HCT116 (cell line): ENCODE measurements around the gene CDH23. TPM values are rescaled to one million over a fixed set of nuclear protein-coding genes. Genes with fewer than 3 reads are reported as not detected.

Source experiments
- ATAC-seq: fragments of 200-7000 bp; cut with Tn5 transposase; 2 replicates; pipeline ENCODE4 v1.9.1; 2020; ENCODE audit warnings: mild to moderate bottlenecking, moderate library complexity
- BruUV-seq: library from RNA; stranded (reverse); fragments of 400-500 nt; replicated peaks from 2 replicates; lab custom pipeline; 2021; lab: Mats Ljungman, UMichigan
- CTCF ChIA-PET: fragments of 300-600 bp; sonication (Branson Sonifier 250); formaldehyde crosslinking; loops from one replicate; lab custom pipeline; 2021; ENCODE audit warnings: antibody characterized with exemption; lab: Charles Lee
- POLR2A ChIA-PET: fragments of 300-600, 350-600 bp; sonication (Branson Sonifier 250); formaldehyde crosslinking; loops from one replicate; lab custom pipeline; 2021; ENCODE audit warnings: antibody characterized with exemption; lab: Charles Lee
- RAD21 ChIA-PET, 2 experiments: fragments of 300-600 bp; sonication (Branson Sonifier 250); formaldehyde crosslinking; loops; one replicate each; lab custom pipeline; 2023; ENCODE audit warnings: low total read pairs in 2 of 2; ENCODE audit not compliant: uncharacterized antibody in 2 of 2, unreplicated experiment in 2 of 2, low non-redundant PET in 1 of 2; lab: Charles Lee
- DNase-seq: peaks from one replicate; pipeline ENCODE4 v3.0.0-alpha.2; 2010; ENCODE audit warnings: low read depth, low spot score
- H2AFZ ChIP-seq: fragments of 200-600 bp; shearing (Covaris generic), sonication (generic); 2 replicates; pipeline ENCODE4 v1.6.1; 2017; ENCODE audit warnings: low read depth, mixed run types, mixed read lengths, antibody characterized with exemption, low read length; ENCODE audit not compliant: poor library complexity, severe bottlenecking
- H3K27ac ChIP-seq: 2 replicates; pipeline ENCODE4 v1.5.1; 2012; ENCODE audit warnings: low read depth, low read length
- H3K27me3 ChIP-seq: fragments of 200-600 bp; sonication (generic); 2 replicates; pipeline ENCODE4 v1.6.1; 2016; ENCODE audit warnings: mixed run types, low read length, mixed read lengths; ENCODE audit not compliant: insufficient read depth
- H3K36me3 ChIP-seq, 2 experiments: fragments of 200-500 bp in 1 of 2; fragments of 200-600 bp in 1 of 2; sonication (Bioruptor generic) in 1 of 2; sonication (generic) in 1 of 2; 2 replicates each; pipeline versions ENCODE4 v1.5.1 to v1.6.1; 2014 to 2016; ENCODE audit warnings: low read length in 2 of 2, inconsistent platforms in 1 of 2, mixed read lengths in 1 of 2, mixed run types in 1 of 2; ENCODE audit not compliant: insufficient read depth in 2 of 2, control insufficient read depth in 1 of 2
- H3K4me1 ChIP-seq, 2 experiments: fragments of 200-600 bp in 1 of 2; sonication (generic) in 1 of 2; 2 replicates each; pipeline versions ENCODE4 v1.5.1 to v1.6.1; 2012 to 2017; ENCODE audit warnings: low read length in 2 of 2, inconsistent platforms in 1 of 2, mild to moderate bottlenecking in 1 of 2, mixed read lengths in 1 of 2, mixed run types in 1 of 2, moderate library complexity in 1 of 2; ENCODE audit not compliant: insufficient read depth in 2 of 2, control insufficient read depth in 1 of 2
- H3K4me2 ChIP-seq: fragments of 200-600 bp; sonication (generic); 2 replicates; pipeline ENCODE4 v1.6.1; 2017; ENCODE audit warnings: mixed run types, low read length, mixed read lengths
- H3K4me3 ChIP-seq, 2 experiments: fragments of 200-600 bp in 1 of 2; sonication (generic) in 1 of 2; replicated peaks in 1 of 2; 2 replicates each; pipeline ENCODE4 v1.5.1; 2011 to 2016; ENCODE audit warnings: low read length in 2 of 2, control low read depth in 1 of 2, low read depth in 1 of 2, mild to moderate bottlenecking in 1 of 2, mixed read lengths in 1 of 2, mixed run types in 1 of 2
- H3K79me2 ChIP-seq: fragments of 200-600 bp; sonication (generic); 2 replicates; pipeline ENCODE4 v1.6.1; 2017; ENCODE audit warnings: mild to moderate bottlenecking, mixed run types, low read length, moderate library complexity, mixed read lengths; ENCODE audit not compliant: insufficient read depth
- H3K9ac ChIP-seq: fragments of 200-600 bp; sonication (generic); 2 replicates; pipeline ENCODE4 v1.6.1; 2016; ENCODE audit warnings: low read length, mixed read lengths
- H3K9me2 ChIP-seq: fragments of 200-600 bp; sonication (generic), shearing (Covaris generic); 2 replicates; pipeline ENCODE4 v1.6.1; 2017; ENCODE audit warnings: mixed run types, mild to moderate bottlenecking, moderate library complexity; ENCODE audit not compliant: insufficient read depth
- H3K9me3 ChIP-seq, 2 experiments: fragments of 200-500 bp in 1 of 2; fragments of 200-600 bp in 1 of 2; sonication (Bioruptor generic) in 1 of 2; sonication (generic) in 1 of 2; 2 replicates each; pipeline ENCODE4 v1.6.1; 2014 to 2017; ENCODE audit warnings: low read length in 2 of 2, mixed read lengths in 2 of 2, inconsistent platforms in 1 of 2, low read depth in 1 of 2, mild to moderate bottlenecking in 1 of 2, mixed run types in 1 of 2, moderate library complexity in 1 of 2; ENCODE audit not compliant: control insufficient read depth in 1 of 2, insufficient read depth in 1 of 2
- H4K20me1 ChIP-seq: fragments of 200-600 bp; sonication (generic), shearing (Covaris generic); 2 replicates; pipeline ENCODE4 v1.6.1; 2017; ENCODE audit warnings: mixed run types, mild to moderate bottlenecking, moderate library complexity; ENCODE audit not compliant: insufficient read depth
- CTCF ChIP-seq, 3 experiments: fragments of 200-600 bp in 1 of 3; sonication (generic) in 1 of 3; IDR thresholded peaks in 2 of 3; conservative IDR thresholded peaks in 1 of 3; 2 replicates each; pipeline ENCODE4 v1.5.1; 2012 to 2017; ENCODE audit warnings: low read depth in 2 of 3, low read length in 2 of 3, antibody characterized with exemption in 1 of 3, borderline replicate concordance in 1 of 3, control low read depth in 1 of 3, mild to moderate bottlenecking in 1 of 3, mixed read lengths in 1 of 3, mixed run types in 1 of 3, moderate library complexity in 1 of 3; ENCODE audit not compliant: insufficient read depth in 1 of 3
- JUND ChIP-seq: IDR thresholded peaks from 2 replicates; pipeline ENCODE4 v1.6.1; 2012
- POLR2AphosphoS5 ChIP-seq: IDR thresholded peaks from 2 replicates; pipeline ENCODE4 v1.6.1; 2011; ENCODE audit warnings: mild to moderate bottlenecking, low read depth, low read length, moderate library complexity
- SIN3A ChIP-seq: IDR thresholded peaks from 2 replicates; pipeline ENCODE4 v1.6.1; 2012; ENCODE audit warnings: low read depth
- SP1 ChIP-seq: IDR thresholded peaks from 2 replicates; pipeline ENCODE4 v1.6.1; 2012; ENCODE audit warnings: low read depth
- TCF7L2 ChIP-seq: IDR thresholded peaks from 2 replicates; pipeline ENCODE4 v1.7.0; 2011; ENCODE audit warnings: borderline replicate concordance, inconsistent platforms; ENCODE audit not compliant: insufficient read depth, insufficient read length; ENCODE audit errors: extremely low read depth
- YY1 ChIP-seq: IDR thresholded peaks from 2 replicates; pipeline ENCODE4 v1.6.1; 2011; ENCODE audit warnings: low read length, low read depth, moderate library complexity, mild to moderate bottlenecking; ENCODE audit not compliant: insufficient replicate concordance; ENCODE audit errors: extremely low read depth
- ZFX ChIP-seq: fragments of 450-650 bp; IDR thresholded peaks from 2 replicates; pipeline ENCODE4 v1.6.1; 2017
- intact Hi-C: fragments of 100-400 bp; cut with micrococcal nuclease; formaldehyde crosslinking; loops from 2 replicates; pipeline ENCODE4 v1.10.0; 2022
- total RNA-seq: library from RNA; stranded (reverse); gene quantifications from one replicate; pipeline ENCODE4 v1.2.1, GENCODE V29; 2021; ENCODE audit not compliant: unreplicated experiment
- TF ChIP-seq, protein P1 (sequence below): IDR thresholded peaks from 2 replicates; pipeline ENCODE4 v1.6.1; 2012; ENCODE audit warnings: low read depth

The CDH23 gene
- total RNA-seq, 1 experiment from 2014 or later = not detected

- no peak overlapping the region for H3K4me3 ChIP-seq
- RAD21 ChIA-PET = no interaction called here
These were observed 43.9 kb downstream of the CDH23 start for GRCh38 chr10:71440506-71441035.

More at GRCh38 chr10:71440506-71441035, 43.9 kb downstream of the CDH23 start:
- peaks cover 0 to 2% of the 10 kb centered on the region in 2 experiments; a peak in 2 of 4 replicates for H3K4me1 ChIP-seq
- H3K9me2 ChIP-seq = no peaks in the 10 kb centered on the region
- H3K9ac ChIP-seq = no peak overlapping the region
- H2AFZ ChIP-seq = no peak overlapping the region
- no peaks in the 10 kb centered on the region for H3K27me3 ChIP-seq
- H3K27ac ChIP-seq = no peak overlapping the region
- H3K4me2 ChIP-seq = no peak overlapping the region
- ATAC-seq (no peak), DNase-seq (no peak)
- POLR2A ChIA-PET = no interaction called here
- no TSS peak for BruUV-seq
- no peaks in the 10 kb centered on the region for H4K20me1 ChIP-seq
- intact Hi-C loops = no loop called here
- H3K79me2 ChIP-seq = no peaks in the 10 kb centered on the region
- no peak for TF ChIP-seq SP1
- TF ChIP-seq JUND = no peak
- TF ChIP-seq POLR2AphosphoS5 = no peak
- TF ChIP-seq, protein P1, sequence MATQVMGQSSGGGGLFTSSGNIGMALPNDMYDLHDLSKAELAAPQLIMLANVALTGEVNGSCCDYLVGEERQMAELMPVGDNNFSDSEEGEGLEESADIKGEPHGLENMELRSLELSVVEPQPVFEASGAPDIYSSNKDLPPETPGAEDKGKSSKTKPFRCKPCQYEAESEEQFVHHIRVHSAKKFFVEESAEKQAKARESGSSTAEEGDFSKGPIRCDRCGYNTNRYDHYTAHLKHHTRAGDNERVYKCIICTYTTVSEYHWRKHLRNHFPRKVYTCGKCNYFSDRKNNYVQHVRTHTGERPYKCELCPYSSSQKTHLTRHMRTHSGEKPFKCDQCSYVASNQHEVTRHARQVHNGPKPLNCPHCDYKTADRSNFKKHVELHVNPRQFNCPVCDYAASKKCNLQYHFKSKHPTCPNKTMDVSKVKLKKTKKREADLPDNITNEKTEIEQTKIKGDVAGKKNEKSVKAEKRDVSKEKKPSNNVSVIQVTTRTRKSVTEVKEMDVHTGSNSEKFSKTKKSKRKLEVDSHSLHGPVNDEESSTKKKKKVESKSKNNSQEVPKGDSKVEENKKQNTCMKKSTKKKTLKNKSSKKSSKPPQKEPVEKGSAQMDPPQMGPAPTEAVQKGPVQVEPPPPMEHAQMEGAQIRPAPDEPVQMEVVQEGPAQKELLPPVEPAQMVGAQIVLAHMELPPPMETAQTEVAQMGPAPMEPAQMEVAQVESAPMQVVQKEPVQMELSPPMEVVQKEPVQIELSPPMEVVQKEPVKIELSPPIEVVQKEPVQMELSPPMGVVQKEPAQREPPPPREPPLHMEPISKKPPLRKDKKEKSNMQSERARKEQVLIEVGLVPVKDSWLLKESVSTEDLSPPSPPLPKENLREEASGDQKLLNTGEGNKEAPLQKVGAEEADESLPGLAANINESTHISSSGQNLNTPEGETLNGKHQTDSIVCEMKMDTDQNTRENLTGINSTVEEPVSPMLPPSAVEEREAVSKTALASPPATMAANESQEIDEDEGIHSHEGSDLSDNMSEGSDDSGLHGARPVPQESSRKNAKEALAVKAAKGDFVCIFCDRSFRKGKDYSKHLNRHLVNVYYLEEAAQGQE = no peak
- TF ChIP-seq CTCF (IDR thresholded peaks at IDR 0.05 in 2 of 3, conservative IDR thresholded peaks at IDR 0.05 in 1 of 3; ENCODE audit: borderline replicate concordance in 1 of 3, insufficient read depth in 1 of 3, low read depth in 2 of 3, low read length in 2 of 3) = no peak
- no peak for TF ChIP-seq TCF7L2
- TF ChIP-seq SIN3A = no peak
- no peak for TF ChIP-seq ZFX
- TF ChIP-seq YY1 = no peak
- no peaks in the 10 kb centered on the region for H3K36me3 ChIP-seq
- CTCF ChIA-PET = interaction anchor here (1.1 kb wide), 1 partner anchor 10 kb away, joined by 5 read pairs; no protein-coding TSS in a partner anchor
- no peaks in the 10 kb centered on the region for H3K9me3 ChIP-seq
